ENCODE measurements around the gene LCNL1.

DNA sequence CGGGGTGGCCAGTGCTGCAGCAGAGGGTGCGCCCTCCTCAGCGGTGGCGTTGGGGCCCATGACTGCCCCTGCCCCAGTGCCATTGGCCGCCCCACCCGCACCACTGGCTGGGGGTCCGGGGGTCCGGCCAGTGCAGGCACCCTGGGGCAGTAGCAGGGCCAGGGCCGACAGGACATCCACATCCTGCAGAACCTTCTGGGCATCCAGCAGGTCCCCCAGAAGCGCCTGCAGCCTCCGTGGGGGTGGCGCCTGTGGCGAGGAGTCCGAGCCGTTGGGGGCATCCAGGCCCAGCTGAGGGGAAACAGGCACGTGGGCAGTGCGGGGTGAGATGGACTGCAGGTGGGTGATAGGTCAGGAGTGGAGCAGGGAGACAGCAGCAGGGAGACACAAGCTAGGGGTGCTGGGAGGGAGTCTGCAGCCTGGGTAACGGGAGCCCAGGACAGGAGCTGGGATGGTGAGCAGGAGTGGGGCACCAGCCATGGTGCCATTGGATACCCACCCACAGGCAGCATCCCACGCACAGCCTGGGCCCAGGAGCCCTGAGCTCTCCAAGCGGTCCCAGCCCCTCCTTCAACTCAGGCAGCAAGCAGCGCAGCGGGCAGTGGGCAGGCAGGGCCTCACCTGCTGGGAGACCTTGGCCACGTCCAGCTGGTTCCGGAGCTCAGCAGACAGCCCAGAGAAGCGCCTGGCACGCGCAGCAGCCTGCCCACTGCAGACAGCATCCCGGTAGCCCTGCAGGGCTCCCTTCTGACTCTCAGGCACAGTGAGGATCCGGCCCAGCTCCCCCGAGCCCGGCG, 38.2 kb downstream of the LCNL1 start:
- TF ChIP-seq POLR2A (IDR thresholded peaks at IDR 0.05): no peak
- TF ChIP-seq, protein P1, sequence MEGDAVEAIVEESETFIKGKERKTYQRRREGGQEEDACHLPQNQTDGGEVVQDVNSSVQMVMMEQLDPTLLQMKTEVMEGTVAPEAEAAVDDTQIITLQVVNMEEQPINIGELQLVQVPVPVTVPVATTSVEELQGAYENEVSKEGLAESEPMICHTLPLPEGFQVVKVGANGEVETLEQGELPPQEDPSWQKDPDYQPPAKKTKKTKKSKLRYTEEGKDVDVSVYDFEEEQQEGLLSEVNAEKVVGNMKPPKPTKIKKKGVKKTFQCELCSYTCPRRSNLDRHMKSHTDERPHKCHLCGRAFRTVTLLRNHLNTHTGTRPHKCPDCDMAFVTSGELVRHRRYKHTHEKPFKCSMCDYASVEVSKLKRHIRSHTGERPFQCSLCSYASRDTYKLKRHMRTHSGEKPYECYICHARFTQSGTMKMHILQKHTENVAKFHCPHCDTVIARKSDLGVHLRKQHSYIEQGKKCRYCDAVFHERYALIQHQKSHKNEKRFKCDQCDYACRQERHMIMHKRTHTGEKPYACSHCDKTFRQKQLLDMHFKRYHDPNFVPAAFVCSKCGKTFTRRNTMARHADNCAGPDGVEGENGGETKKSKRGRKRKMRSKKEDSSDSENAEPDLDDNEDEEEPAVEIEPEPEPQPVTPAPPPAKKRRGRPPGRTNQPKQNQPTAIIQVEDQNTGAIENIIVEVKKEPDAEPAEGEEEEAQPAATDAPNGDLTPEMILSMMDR (IDR thresholded peaks at IDR 0.05): no peak

All from Peyer's patch (tissue), 4 donors.